LoVo (cell line): Measurements from ENCODE around the gene PALLD.
"Not testable (repeated sequence)": the region's sequence is repeated elsewhere in the genome, so short reads cannot be mapped to it uniquely, and the experiment has no call there.

Source experiments
- DNase-seq: peaks from one replicate; pipeline ENCODE4 v3.0.0-alpha.2; 2016; ENCODE audit warnings: low spot score

PALLD gene

GRCh38 chr4:168908093-168908492 lies 411.2 kb downstream of the PALLD start:
- no peak for DNase-seq

GRCh38 chr4:168908851-168909273 lies 412.0 kb downstream of the PALLD start:
- no peak for DNase-seq

- DNase-seq: no peak
These were observed 417.2 kb downstream of the PALLD start for GRCh38 chr4:168914095-168914494.

GRCh38 chr4:168917138-168917779 lies 420.4 kb downstream of the PALLD start:
- peak; percentile 41 for DNase-seq

- DNase-seq: no peak
These were observed 423.0 kb downstream of the PALLD start for GRCh38 chr4:168919706-168920324.

- DNase-seq: no peak
These were observed 423.7 kb downstream of the PALLD start for GRCh38 chr4:168920441-168921065.

- peak; percentile 68 for DNase-seq
These were observed 426.8 kb downstream of the PALLD start for GRCh38 chr4:168923526-168924194.

GRCh38 chr4:168924667-168925066 lies 427.8 kb downstream of the PALLD start:
- no peak for DNase-seq

GRCh38 chr4:168925789-168926490 lies 429.1 kb downstream of the PALLD start:
- no peak for DNase-seq

GRCh38 chr4:168928346-168928745 lies 431.5 kb downstream of the PALLD start:
- no peak for DNase-seq

GRCh38 chr4:168928875-168929274 lies 432.0 kb downstream of the PALLD start:
- no peak for DNase-seq

GRCh38 chr4:168930413-168931196 lies 433.8 kb downstream of the PALLD start:
- no peak for DNase-seq

GRCh38 chr4:168931215-168931650 lies 434.4 kb downstream of the PALLD start:
- no peak for DNase-seq

GRCh38 chr4:168932138-168932537 lies 435.3 kb downstream of the PALLD start:
- DNase-seq: no peak

- DNase-seq: no peak
These were observed 436.6 kb downstream of the PALLD start for GRCh38 chr4:168933423-168933822.

GRCh38 chr4:168937473-168937872 lies 440.6 kb downstream of the PALLD start:
- DNase-seq: not testable (repeated sequence)

- DNase-seq: no peak
These were observed 446.1 kb downstream of the PALLD start for GRCh38 chr4:168942985-168943384.

GRCh38 chr4:168945291-168945690 lies 448.4 kb downstream of the PALLD start:
- DNase-seq: no peak

GRCh38 chr4:168952821-168953246 lies 456.0 kb downstream of the PALLD start:
- not testable (repeated sequence) for DNase-seq

GRCh38 chr4:168955674-168956073 lies 458.8 kb downstream of the PALLD start:
- DNase-seq: no peak

- no peak for DNase-seq
These were observed 463.9 kb downstream of the PALLD start for GRCh38 chr4:168960716-168961115.
